Activated T-cell treated with anti-CD3 and anti-CD28 coated beads, Interleukin-2, amount 50 U/mL, for 72 hours (primary cell): ENCODE data around the gene PXDN. TPM values are rescaled to one million over a fixed set of nuclear protein-coding genes. Genes with fewer than 3 reads are reported as not detected.
A peak's percentile ranks its signal among the peaks of the same experiment; 100 is the strongest.

Experiments used
- ATAC-seq, 2 donors: fragments of 150-1000 bp; cut with Tn5 transposase; replicated peaks in 1 of 2; 2 replicates each; pipeline ENCODE4 v1.10.0; 2021; ENCODE audit warnings: moderate library complexity in 2 of 2, mild to moderate bottlenecking in 1 of 2
- DNase-seq, 2 donors: peaks; one replicate each; pipeline ENCODE4 v3.0.0; 2021 to 2022; ENCODE audit warnings: mixed read lengths in 1 of 2
- H3K27ac Mint-ChIP-seq: one replicate; pipeline ENCODE4 v1.8.0; 2022; ENCODE audit warnings: mild to moderate bottlenecking, moderate library complexity, mixed read lengths
- H3K27me3 Mint-ChIP-seq: one replicate; pipeline ENCODE4 v1.8.0; 2022; ENCODE audit warnings: low read depth, mixed read lengths
- H3K36me3 Mint-ChIP-seq, 2 donors: one replicate each; pipeline ENCODE4 v1.8.0; 2022; ENCODE audit warnings: mixed read lengths in 2 of 2, mild to moderate bottlenecking in 1 of 2; ENCODE audit not compliant: insufficient read depth in 2 of 2
- H3K4me1 Mint-ChIP-seq: one replicate; pipeline ENCODE4 v1.8.0; 2022; ENCODE audit warnings: low read depth, mixed read lengths
- H3K4me3 Mint-ChIP-seq, 2 donors: one replicate each; pipeline ENCODE4 v1.8.0; 2022; ENCODE audit warnings: mild to moderate bottlenecking in 2 of 2, mixed read lengths in 2 of 2, moderate library complexity in 2 of 2
- H3K9me3 Mint-ChIP-seq, 2 donors: one replicate each; pipeline ENCODE4 v1.8.0; 2022; ENCODE audit warnings: mixed read lengths in 2 of 2
- total RNA-seq, 2 donors: library from RNA; stranded (reverse); gene quantifications; one replicate each; pipeline ENCODE4 v1.2.3, GENCODE V29; 2022

PXDN gene, protein sequence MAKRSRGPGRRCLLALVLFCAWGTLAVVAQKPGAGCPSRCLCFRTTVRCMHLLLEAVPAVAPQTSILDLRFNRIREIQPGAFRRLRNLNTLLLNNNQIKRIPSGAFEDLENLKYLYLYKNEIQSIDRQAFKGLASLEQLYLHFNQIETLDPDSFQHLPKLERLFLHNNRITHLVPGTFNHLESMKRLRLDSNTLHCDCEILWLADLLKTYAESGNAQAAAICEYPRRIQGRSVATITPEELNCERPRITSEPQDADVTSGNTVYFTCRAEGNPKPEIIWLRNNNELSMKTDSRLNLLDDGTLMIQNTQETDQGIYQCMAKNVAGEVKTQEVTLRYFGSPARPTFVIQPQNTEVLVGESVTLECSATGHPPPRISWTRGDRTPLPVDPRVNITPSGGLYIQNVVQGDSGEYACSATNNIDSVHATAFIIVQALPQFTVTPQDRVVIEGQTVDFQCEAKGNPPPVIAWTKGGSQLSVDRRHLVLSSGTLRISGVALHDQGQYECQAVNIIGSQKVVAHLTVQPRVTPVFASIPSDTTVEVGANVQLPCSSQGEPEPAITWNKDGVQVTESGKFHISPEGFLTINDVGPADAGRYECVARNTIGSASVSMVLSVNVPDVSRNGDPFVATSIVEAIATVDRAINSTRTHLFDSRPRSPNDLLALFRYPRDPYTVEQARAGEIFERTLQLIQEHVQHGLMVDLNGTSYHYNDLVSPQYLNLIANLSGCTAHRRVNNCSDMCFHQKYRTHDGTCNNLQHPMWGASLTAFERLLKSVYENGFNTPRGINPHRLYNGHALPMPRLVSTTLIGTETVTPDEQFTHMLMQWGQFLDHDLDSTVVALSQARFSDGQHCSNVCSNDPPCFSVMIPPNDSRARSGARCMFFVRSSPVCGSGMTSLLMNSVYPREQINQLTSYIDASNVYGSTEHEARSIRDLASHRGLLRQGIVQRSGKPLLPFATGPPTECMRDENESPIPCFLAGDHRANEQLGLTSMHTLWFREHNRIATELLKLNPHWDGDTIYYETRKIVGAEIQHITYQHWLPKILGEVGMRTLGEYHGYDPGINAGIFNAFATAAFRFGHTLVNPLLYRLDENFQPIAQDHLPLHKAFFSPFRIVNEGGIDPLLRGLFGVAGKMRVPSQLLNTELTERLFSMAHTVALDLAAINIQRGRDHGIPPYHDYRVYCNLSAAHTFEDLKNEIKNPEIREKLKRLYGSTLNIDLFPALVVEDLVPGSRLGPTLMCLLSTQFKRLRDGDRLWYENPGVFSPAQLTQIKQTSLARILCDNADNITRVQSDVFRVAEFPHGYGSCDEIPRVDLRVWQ (N-terminal part only)
- 1 to 10 TPM in 1 of 2 donors, under 1 TPM in 1; 0.25 to 1.8 TPM for total RNA-seq

DNA sequence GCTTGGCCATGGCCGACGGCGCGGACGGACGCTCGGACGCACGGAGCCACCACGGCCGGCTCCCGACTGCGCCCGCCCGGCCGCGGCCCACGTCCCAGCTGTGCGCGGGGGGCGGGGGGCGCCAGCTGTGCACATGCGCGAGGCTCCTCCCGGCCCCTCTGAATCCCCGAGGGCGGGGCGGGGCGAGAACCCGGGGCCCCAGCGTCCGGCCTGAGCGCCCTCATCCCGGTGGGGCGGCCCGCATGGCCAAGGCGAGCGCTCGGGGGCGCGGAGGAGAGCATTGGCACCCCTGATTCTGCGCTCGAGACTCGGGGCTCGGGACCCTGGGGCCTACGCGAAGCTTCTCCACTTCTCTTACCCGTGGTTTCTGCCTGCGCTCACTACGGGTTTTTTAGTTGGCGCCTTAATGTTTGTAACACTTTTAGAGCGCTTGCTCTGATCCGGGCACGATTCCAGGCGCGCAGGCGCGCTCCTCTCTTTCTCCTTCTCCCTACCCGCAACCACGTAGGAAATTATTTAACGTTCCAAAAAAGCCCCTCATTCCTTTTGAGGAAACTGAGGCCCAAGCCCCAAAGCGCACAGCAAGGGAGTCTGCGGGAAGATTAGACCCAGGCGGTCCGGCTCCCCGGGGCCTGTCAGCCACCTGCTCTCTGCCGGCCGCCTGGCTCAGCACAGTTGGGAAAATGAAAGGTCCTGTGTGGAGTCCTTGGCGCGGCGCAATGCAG is at the start of gene PXDN:
PXDN (minus strand) TSS at position 70 of the 725 bp plus-strand sequence; CDS start at position 10, 60 bp downstream.
- H3K36me3 Mint-ChIP-seq = no peaks in the 10 kb centered on the region
- peak within 1 kb of the TSS; percentile 46 to 72 for H3K4me3 Mint-ChIP-seq
- ATAC-seq = peak in 1 of 2 donors; percentile 18
- H3K4me1 Mint-ChIP-seq = no peaks in the 10 kb centered on the region
- no peaks in the 10 kb centered on the region for H3K9me3 Mint-ChIP-seq
- peaks cover 47% of the 10 kb centered on the region for H3K27me3 Mint-ChIP-seq
- no peak for DNase-seq
- H3K27ac Mint-ChIP-seq = no peak within 1 kb of the TSS

DNA sequence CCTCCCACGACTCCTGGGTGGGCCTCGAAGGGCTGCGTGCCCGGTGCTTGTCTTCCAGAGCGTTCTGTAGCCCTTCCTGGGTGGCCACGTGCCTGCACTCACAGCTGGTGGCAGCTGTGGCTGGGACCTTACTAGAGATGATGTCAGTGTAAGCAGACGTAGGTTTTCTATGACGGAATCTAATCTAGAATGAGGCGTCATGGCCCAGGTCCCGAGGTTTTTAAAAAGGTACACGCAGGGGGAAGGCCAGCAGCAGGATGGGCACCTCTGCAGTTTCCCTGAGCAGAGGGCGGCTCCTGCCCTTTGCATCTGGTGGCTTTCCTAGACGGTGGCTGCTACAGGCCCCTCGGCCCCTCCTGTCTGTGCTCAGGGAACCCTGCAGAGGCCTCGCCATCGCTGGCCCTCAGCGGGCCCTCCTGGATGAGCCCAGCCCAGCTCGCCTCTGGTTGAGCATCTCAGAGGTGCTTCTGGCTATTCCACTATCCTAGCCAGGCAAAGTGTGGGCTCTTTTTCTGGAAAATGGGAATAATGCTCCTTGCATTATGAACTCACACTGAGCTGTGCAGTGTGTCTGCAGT is 49.6 kb upstream of the PXDN start:
- DNase-seq = no peak
- ATAC-seq = no peak
- H3K4me1 Mint-ChIP-seq = no peaks in the 10 kb centered on the region
- H3K4me3 Mint-ChIP-seq = no peak overlapping the region
- H3K36me3 Mint-ChIP-seq = peaks cover 0 to 2% of the 10 kb centered on the region in 2 donors
- H3K27me3 Mint-ChIP-seq = peaks cover 9% of the 10 kb centered on the region
- no peaks in the 10 kb centered on the region for H3K9me3 Mint-ChIP-seq
- H3K27ac Mint-ChIP-seq = no peak overlapping the region

DNA sequence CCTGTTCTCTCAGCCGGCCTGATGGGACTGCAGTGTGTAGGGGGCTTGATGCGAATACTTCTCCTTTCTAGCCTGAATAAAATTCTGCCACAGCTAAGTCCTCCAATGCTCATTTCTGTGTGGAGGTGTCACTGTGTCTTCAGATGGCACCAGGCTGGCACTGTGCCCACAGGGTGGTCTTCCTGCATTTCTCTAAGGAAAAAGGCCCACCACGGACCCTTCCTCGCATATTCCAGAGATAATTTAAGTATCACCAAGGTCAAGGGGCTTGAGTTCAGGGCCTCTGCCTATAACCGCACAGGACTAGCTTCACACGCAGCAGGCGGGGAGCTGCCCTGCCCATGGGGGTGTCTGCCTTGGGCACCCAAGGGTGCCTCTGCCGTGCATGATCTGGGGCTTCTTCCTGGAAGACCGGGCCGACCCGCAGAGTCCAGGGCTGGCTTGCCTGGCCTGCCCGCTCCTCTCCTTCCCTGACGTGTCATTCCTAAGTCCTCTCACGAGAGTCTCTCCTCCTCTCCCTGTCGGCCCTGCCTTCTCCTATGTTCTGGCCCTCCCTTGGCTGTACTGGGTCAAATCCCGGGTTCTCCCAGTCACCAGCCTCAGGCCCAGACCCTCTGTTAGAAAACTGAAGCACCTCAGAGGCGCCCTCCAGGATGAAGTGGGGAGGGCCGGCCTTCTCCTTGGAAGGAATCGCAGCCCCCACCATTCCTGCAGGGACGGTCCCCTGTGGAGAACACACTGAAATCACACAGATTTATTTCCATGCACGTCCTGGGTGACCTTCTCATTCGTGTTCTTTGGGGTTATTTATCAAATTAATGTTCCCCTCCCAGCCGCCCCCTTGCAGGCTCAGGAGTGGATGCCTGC is 48.9 kb upstream of the PXDN start:
- Mint-ChIP-seq H3K4me1 (no peaks in the 10 kb centered on the region), H3K4me3 (no peak overlapping the region), H3K9me3 (no peaks in the 10 kb centered on the region), H3K36me3 (peaks cover 0 to under 1% of the 10 kb centered on the region in 2 donors), H3K27ac (no peak overlapping the region), H3K27me3 (peaks cover 3% of the 10 kb centered on the region)
- ATAC-seq (no peak), DNase-seq (no peak)

DNA sequence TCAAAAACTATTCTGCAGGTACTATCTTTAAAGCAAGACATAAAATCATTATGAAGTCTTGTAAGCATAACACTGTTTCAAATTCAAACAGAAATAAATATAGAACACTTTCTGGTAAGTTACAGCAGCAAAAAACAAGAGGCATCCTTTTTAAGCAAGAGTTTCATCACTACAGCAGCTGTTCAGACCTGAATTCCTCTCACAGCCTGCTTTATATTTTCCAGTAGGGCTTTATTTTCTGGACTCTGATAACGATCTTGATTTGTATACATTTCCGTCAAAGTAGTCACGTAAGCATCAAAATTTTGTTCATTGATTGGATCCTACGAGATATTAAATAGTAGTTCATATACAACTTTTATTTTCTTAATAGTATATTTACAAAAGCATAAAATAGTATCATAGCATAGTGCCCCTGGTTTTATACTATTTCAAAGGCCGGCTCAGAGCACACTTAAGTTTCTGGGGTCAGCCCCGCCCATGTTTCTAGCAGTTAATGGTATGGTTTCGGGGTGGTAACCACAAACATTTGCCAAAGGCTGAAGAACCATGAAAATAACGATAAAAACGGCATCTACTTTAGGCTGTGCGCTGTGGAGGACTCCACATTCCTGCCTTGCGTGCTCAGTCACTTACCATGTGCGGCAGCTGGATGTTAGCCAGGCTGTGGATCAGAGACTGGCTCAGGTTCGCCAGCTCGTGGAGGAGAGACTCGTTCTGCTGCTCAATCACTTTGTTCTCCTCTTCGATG is 47.5 kb upstream of the PXDN start:
- H3K27ac Mint-ChIP-seq = no peak overlapping the region
- no peak for DNase-seq
- no peaks in the 10 kb centered on the region for H3K36me3 Mint-ChIP-seq
- no peak for ATAC-seq
- no peaks in the 10 kb centered on the region for H3K4me1 Mint-ChIP-seq
- peaks cover 13% of the 10 kb centered on the region for H3K27me3 Mint-ChIP-seq
- H3K4me3 Mint-ChIP-seq = no peak overlapping the region
- H3K9me3 Mint-ChIP-seq = no peaks in the 10 kb centered on the region

DNA sequence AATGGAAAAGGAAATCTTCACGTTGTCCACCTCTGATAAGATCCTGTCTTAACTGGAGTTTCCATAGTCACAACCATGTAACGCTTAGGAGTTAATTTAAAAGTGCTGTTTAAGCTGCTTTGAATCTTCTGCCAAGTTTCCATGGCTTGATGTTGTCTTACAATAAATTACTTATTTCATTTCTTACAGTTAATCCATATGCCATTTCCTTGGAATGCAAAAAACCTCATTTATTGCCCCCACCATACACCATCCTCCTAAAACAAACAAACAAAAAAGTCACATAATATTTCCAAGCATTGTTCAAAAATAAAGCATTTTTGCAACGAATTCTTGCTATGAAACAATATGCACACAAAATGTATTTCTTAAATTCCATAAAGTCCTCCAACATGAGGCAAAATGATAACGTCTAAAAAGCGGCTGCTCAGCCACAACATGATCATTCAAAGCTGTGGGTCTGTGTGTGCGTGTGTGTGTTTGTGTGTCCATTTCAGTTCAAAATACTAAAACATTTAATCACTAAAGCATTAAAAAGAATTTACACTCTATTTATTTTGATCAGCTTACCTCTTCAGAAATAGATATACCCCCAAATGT is 46.8 kb upstream of the PXDN start:
- Mint-ChIP-seq H3K36me3 (no peaks in the 10 kb centered on the region), H3K4me3 (no peak overlapping the region), H3K27ac (no peak overlapping the region), H3K9me3 (no peaks in the 10 kb centered on the region), H3K27me3 (peaks cover 13% of the 10 kb centered on the region), H3K4me1 (no peaks in the 10 kb centered on the region)
- DNase-seq (no peak), ATAC-seq (no peak)

DNA sequence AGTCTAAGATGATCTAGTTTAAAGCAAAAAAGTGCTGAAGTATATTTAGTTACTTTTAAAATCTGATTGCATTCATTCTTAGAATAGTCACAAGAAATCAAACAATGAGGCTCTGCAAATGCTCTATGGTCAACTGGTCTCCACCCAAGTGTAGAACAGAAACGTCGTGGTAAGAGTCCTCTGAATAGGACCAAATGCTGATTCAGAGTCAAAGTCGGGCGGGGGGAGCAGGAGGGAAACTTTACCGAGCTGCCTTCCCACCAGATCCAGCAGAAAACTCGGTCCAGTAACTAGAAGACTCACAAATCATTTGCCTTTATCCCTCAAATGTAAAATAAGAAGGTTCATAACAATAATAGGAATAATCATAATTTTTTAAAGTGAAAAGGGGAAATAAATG is 46.2 kb upstream of the PXDN start:
- ATAC-seq = no peak
- H3K27me3 Mint-ChIP-seq = peaks cover 13% of the 10 kb centered on the region
- H3K9me3 Mint-ChIP-seq = no peaks in the 10 kb centered on the region
- no peaks in the 10 kb centered on the region for H3K36me3 Mint-ChIP-seq
- H3K27ac Mint-ChIP-seq = no peak overlapping the region
- H3K4me3 Mint-ChIP-seq = peak overlapping the region in 1 of 2 donors; percentile 8
- no peaks in the 10 kb centered on the region for H3K4me1 Mint-ChIP-seq
- DNase-seq = no peak

DNA sequence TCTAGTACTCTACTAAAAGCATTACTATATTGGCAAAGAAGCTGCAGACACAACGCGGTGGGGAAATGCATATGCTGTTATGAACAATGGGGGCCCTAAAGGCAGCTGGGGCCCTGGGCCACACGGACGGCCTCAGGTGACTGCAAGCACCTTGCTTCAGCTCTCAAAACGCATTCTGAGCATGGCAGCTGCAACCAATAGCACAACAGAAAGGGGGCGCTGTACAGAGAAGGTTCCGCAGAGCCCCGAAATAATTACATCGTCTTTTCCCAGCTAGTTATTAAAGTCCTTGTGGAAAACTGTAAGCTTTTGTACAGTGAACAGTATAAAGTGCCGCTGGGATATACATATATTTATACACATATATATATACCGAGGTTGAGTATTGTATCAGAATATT is 45.3 kb upstream of the PXDN start:
- Mint-ChIP-seq H3K4me3 (no peak overlapping the region), H3K27me3 (peaks cover 13% of the 10 kb centered on the region), H3K36me3 (no peaks in the 10 kb centered on the region)

DNA sequence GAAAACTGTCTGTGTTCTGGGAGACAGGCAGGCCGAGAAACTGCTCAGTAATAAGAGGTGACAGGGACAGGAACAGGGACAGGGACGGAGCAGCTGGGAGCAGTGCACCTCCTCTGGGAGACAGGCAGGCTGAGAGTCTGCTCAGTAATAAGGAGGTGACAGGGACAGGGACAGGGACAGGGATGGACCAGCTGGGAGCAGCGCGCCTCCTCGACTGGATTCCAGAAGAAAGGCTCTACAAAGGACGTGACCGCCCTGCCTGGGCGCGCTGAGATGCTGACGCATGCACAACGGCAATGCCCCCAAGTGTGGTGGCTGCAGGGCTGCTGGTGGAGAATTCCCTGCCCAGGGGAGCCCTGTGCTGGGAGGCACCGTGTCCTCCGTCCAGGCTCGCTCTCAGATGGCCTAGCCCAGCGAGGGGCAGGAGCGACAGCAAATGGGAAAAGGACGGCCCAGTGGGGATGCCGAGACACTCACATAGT is 44.2 kb upstream of the PXDN start:
- Mint-ChIP-seq H3K36me3 (no peaks in the 10 kb centered on the region), H3K4me3 (no peak overlapping the region), H3K4me1 (no peaks in the 10 kb centered on the region), H3K27ac (no peak overlapping the region), H3K27me3 (peaks cover 13% of the 10 kb centered on the region), H3K9me3 (no peaks in the 10 kb centered on the region)
- DNase-seq = no peak
- ATAC-seq = no peak

More for the DNA sequence above, 45.3 kb upstream of the PXDN start:
- H3K27ac Mint-ChIP-seq = no peak overlapping the region
- no peaks in the 10 kb centered on the region for H3K9me3 Mint-ChIP-seq
- DNase-seq (no peak), ATAC-seq (no peak)
- no peaks in the 10 kb centered on the region for H3K4me1 Mint-ChIP-seq

DNA sequence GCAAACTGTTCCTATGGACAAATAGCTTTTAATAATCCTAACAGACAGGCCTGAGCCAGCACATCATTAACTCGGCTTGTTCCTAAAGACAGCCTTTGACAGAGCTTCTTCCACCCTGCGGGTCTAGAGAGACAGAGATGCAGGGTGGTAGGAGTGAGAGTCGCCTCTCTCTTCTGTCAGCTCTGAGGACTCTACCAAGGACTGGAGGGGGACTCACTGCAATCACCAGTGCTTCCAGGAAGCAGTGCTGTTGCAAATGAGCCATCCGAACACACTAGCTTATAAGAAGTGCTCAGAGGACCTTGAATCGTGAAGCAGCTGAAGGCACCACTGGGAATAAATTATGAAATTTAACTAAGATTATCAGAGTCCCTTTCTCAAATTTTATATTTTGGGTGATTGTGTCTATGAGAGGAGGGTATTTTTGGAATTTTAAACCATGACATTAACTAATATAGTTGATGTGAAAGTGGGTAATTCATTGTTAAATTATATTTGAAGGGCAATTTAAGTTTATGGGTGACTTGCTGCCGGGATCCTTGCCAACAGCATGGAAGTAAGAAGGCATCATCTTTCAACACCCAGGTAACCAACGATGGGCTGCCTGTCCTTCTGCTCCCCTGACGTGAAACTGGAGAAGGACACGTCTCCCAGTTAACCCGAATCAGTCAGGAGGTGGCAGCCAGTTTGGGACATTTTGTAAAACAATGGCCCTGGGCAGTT is 43.6 kb upstream of the PXDN start:
- Mint-ChIP-seq H3K9me3 (no peaks in the 10 kb centered on the region), H3K36me3 (no peaks in the 10 kb centered on the region), H3K4me3 (no peak overlapping the region), H3K27me3 (peaks cover 13% of the 10 kb centered on the region), H3K4me1 (peaks cover under 1% of the 10 kb centered on the region), H3K27ac (no peak overlapping the region)
- ATAC-seq = no peak
- DNase-seq = no peak

DNA sequence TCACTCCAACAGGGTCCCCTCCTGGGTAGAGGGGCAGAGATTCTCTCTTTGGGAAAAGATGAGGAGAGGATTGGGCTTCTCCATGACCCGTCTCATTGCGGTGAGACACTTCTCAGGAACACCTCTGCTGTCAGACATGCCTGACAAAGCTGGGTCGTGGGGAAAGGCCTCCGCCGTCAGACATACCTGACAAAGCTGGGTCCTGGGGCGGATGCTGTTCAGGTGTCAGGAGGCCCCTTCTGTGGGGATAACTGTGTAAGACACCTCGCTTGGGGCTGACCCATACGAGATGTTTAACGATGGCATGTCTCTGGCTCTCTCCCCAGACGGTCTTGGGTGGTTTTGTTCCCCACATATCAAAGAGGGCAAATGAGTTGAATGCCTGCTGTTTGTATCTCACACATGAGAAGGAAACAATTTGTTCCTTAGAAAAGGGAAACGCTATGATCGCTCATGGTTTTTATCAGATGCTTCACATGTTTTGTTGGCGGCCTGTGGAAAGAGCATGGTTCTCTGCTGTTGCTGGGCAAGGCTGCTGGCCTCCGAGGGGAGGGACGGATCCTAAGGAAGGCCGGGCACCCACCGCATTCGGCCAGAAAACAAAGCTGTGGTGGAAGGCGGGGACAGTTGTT is 40.8 kb upstream of the PXDN start:
- no peak overlapping the region for H3K27ac Mint-ChIP-seq
- H3K4me3 Mint-ChIP-seq = no peak overlapping the region
- H3K36me3 Mint-ChIP-seq = no peaks in the 10 kb centered on the region
- H3K9me3 Mint-ChIP-seq = no peaks in the 10 kb centered on the region
- H3K27me3 Mint-ChIP-seq = peaks cover 13% of the 10 kb centered on the region
- no peak for DNase-seq
- H3K4me1 Mint-ChIP-seq = peaks cover 18% of the 10 kb centered on the region
- no peak for ATAC-seq
